ENCODE measurements around the gene WNT5A.

WNT5A gene

GRCh38 chr3:55442861-55443260, 44.2 kb downstream of the WNT5A start:
- TF ChIP-seq CTCF (IDR thresholded peaks at IDR 0.05), result no peak
- Histone ChIP-seq H3K9me3 (no peaks in the 10 kb centered on the region), H3K4me1 (no peaks in the 10 kb centered on the region), H3K27ac (no peak overlapping the region), H3K4me3 (no peak overlapping the region), H3K36me3 (no peaks in the 10 kb centered on the region), H3K27me3 (peaks cover 0 to 8% of the 10 kb centered on the region in 2 donors)
- intact Hi-C loops (cut with DNase I; ENCODE audit: low total_unique reads), result no loop called here
- no peak for DNase-seq

GRCh38 chr3:55441499-55441898, 45.6 kb downstream of the WNT5A start:
- Histone ChIP-seq H3K27me3 (peaks cover 0 to 2% of the 10 kb centered on the region in 2 donors), H3K9me3 (no peaks in the 10 kb centered on the region), H3K27ac (no peak overlapping the region), H3K36me3 (no peaks in the 10 kb centered on the region), H3K4me3 (no peak overlapping the region), H3K4me1 (no peaks in the 10 kb centered on the region)
- no peak for TF ChIP-seq CTCF (IDR thresholded peaks at IDR 0.05)
- intact Hi-C loops (cut with DNase I; ENCODE audit: low total_unique reads), result no loop called here
- DNase-seq, result no peak

DNA sequence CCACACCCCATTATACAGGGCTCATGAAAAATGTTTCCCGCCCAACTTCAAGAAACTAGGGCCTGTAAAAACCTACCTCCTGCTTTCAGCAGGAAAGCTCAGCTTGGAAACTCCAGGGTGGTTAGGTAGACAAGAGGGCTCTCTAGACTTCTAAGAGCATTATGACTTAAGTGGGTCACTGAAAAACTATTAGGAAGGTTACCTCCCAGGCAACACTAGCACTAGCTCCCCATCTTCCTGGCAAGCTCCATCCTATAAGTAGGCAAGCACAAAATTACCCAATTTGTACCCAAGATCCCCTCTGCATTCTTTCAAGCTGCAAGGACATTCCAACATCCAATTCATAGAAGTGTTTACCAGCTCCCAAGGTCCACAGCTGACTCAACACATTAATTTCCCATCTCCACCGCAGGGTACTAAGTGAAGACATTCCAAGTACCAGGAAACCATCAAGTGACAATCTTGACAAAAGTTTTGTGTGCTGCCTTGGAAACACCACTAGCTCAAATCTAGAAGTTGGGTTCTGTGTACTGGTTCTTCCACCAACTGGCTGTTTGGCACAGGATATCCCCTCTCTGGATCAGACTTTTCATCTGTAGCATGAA, 46.9 kb downstream of the WNT5A start:
- H3K9me3 ChIP-seq, result no peaks in the 10 kb centered on the region
- no peaks in the 10 kb centered on the region for H3K4me1 ChIP-seq
- H3K27me3 ChIP-seq, result no peaks in the 10 kb centered on the region
- H3K4me3 ChIP-seq, result no peak overlapping the region
- no peak for DNase-seq
- H3K36me3 ChIP-seq, result no peaks in the 10 kb centered on the region
- no peak for TF ChIP-seq CTCF (IDR thresholded peaks at IDR 0.05)
- intact Hi-C loops (cut with DNase I; ENCODE audit: low total_unique reads), result no loop called here
- no peak overlapping the region for H3K27ac ChIP-seq

GRCh38 chr3:55439657-55440056, 47.4 kb downstream of the WNT5A start:
- no peaks in the 10 kb centered on the region for H3K36me3 ChIP-seq
- H3K9me3 ChIP-seq, result no peaks in the 10 kb centered on the region
- no peak for TF ChIP-seq CTCF (IDR thresholded peaks at IDR 0.05)
- DNase-seq, result no peak
- H3K27me3 ChIP-seq, result no peaks in the 10 kb centered on the region
- H3K27ac ChIP-seq, result no peak overlapping the region
- H3K4me3 ChIP-seq, result no peak overlapping the region
- no peaks in the 10 kb centered on the region for H3K4me1 ChIP-seq
- intact Hi-C loops (cut with DNase I; ENCODE audit: low total_unique reads), result no loop called here

- no peaks in the 10 kb centered on the region for H3K36me3 ChIP-seq
- no peaks in the 10 kb centered on the region for H3K27me3 ChIP-seq
- H3K27ac ChIP-seq, result no peak overlapping the region
- H3K4me1 ChIP-seq, result no peaks in the 10 kb centered on the region
- intact Hi-C loops (cut with DNase I; ENCODE audit: low total_unique reads), result no loop called here
- H3K9me3 ChIP-seq, result no peaks in the 10 kb centered on the region
- TF ChIP-seq CTCF (IDR thresholded peaks at IDR 0.05), result no peak
- no peak for DNase-seq
- H3K4me3 ChIP-seq, result no peak overlapping the region
Observed at GRCh38 chr3:55436644-55437043, 50.5 kb downstream of the WNT5A start.

GRCh38 chr3:55435491-55435890, 51.6 kb downstream of the WNT5A start:
- no peak overlapping the region for H3K27ac ChIP-seq
- H3K27me3 ChIP-seq, result no peaks in the 10 kb centered on the region
- TF ChIP-seq CTCF (IDR thresholded peaks at IDR 0.05), result no peak
- H3K36me3 ChIP-seq, result no peaks in the 10 kb centered on the region
- no peak for DNase-seq
- no peaks in the 10 kb centered on the region for H3K4me1 ChIP-seq
- H3K9me3 ChIP-seq, result no peaks in the 10 kb centered on the region
- H3K4me3 ChIP-seq, result no peak overlapping the region
- intact Hi-C loops (cut with DNase I; ENCODE audit: low total_unique reads), result no loop called here

All from tibial artery (tissue), 4 donors.